Erythroblast (primary cell): Measurements from ENCODE around the gene MATK.

Experiments
- GATA1 ChIP-seq: IDR thresholded peaks from 2 replicates; pipeline ENCODE4 v1.6.1; 2011; ENCODE audit warnings: low read depth, mild to moderate bottlenecking, control low read depth, low read length, moderate library complexity
- POLR2A ChIP-seq: IDR thresholded peaks from 2 replicates; pipeline ENCODE4 v1.6.1; 2011; ENCODE audit warnings: mild to moderate bottlenecking, low read length

DNA sequence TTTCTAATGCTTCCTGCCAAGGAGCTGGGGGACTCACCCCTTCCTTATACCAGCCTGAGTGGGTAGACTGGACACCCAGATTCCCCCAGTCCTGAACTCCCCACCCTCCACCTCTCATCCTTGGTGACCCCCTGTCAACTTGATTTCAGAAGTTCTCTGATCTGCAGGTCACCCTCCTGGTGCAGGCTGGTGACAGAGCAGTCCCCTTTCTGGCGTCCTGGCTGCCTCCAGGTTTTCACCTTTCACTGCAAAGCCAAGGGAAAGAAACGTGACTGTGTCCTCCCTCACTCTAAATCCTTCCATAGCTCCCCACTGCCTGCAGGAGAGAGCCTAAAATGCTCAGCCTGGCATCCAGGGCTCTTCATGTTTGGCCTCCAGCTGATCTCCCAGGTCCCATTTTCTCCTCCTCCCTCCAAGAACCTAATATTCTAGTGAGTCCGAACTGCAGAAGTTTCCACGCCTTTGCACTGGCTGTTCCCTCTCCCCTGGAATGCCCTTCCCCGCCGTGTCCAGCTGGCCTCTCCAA, 4.1 kb upstream of the MATK start:
- TF ChIP-seq POLR2A, result no peak
- no peak for TF ChIP-seq GATA1
